Coronary artery (tissue), 2 donors: ENCODE data around the gene PTTG1IP2.

Experiments
- DNase-seq: peaks from one replicate; pipeline ENCODE4 v3.0.0-alpha.2; 2017; ENCODE audit warnings: low spot score
- H3K27ac ChIP-seq, 2 donors: fragments of 200-600 bp; sonication (generic); one replicate each; pipeline ENCODE4 v1.5.1; 2016 to 2019
- H3K4me3 ChIP-seq: fragments of 200-600 bp; sonication (generic); 2 replicates; pipeline ENCODE4 v1.5.1; 2016; ENCODE audit warnings: mild to moderate bottlenecking, moderate library complexity
- TF ChIP-seq, protein P1 (sequence below): fragments of 200-600 bp; sonication (generic); IDR thresholded peaks from one replicate; pipeline ENCODE4 v1.5.1; 2019; ENCODE audit warnings: antibody characterized with exemption

Gene PTTG1IP2

DNA sequence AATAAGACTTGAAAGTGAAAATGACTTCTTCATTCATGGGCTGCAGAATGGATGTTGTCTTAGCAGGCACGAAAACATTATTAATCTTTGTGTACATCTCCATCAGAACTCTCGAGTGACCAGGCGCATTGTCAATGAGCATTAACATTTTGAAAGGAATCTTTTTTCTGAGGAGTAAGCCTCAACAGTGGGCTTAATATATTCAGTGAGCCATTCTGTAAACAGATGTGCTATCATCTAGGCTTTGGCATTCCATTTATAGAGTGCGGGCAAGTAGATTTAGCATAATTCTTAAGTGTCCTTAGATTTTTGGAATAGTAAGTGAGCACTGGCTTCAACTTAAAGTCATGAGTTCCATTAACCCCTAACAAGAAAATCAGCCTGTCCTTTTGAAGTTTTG is 33.1 kb downstream of the PTTG1IP2 start:
- DNase-seq: no peak
- TF ChIP-seq, protein P1, sequence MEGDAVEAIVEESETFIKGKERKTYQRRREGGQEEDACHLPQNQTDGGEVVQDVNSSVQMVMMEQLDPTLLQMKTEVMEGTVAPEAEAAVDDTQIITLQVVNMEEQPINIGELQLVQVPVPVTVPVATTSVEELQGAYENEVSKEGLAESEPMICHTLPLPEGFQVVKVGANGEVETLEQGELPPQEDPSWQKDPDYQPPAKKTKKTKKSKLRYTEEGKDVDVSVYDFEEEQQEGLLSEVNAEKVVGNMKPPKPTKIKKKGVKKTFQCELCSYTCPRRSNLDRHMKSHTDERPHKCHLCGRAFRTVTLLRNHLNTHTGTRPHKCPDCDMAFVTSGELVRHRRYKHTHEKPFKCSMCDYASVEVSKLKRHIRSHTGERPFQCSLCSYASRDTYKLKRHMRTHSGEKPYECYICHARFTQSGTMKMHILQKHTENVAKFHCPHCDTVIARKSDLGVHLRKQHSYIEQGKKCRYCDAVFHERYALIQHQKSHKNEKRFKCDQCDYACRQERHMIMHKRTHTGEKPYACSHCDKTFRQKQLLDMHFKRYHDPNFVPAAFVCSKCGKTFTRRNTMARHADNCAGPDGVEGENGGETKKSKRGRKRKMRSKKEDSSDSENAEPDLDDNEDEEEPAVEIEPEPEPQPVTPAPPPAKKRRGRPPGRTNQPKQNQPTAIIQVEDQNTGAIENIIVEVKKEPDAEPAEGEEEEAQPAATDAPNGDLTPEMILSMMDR: no peak
- Histone ChIP-seq H3K27ac (no peak overlapping the region), H3K4me3 (no peak overlapping the region)

DNA sequence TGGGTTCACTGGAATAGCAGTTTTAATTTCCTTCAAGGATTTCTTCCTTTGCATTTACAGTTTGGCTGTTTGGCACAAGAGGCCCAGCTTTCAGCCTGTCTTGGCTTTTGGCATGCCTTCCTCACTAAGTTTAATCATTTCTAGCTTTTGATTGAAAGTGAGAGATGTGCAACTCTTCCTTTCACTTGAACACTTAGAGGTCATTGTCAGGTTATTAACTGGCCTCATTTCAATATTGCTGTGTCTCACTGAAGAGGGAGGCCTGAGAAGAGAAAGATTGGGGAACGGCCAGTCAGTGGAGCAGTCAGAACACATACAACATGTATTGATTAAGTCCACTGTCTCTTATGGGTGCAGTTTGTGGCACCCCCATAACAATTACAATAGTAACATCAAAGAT is 33.9 kb downstream of the PTTG1IP2 start:
- Histone ChIP-seq H3K27ac (no peak overlapping the region), H3K4me3 (no peak overlapping the region)
- DNase-seq: no peak
- TF ChIP-seq, protein P1: no peak

GRCh38 chr7:90507692-90508091 is 38.3 kb downstream of the PTTG1IP2 start:
- no peak overlapping the region for H3K27ac ChIP-seq
- no peak overlapping the region for H3K4me3 ChIP-seq
- DNase-seq: no peak
- TF ChIP-seq, protein P1: no peak

GRCh38 chr7:90511776-90512175 is 42.3 kb downstream of the PTTG1IP2 start:
- DNase-seq: no peak
- H3K4me3 ChIP-seq: no peak overlapping the region
- H3K27ac ChIP-seq: no peak overlapping the region
- TF ChIP-seq, protein P1: no peak

DNA sequence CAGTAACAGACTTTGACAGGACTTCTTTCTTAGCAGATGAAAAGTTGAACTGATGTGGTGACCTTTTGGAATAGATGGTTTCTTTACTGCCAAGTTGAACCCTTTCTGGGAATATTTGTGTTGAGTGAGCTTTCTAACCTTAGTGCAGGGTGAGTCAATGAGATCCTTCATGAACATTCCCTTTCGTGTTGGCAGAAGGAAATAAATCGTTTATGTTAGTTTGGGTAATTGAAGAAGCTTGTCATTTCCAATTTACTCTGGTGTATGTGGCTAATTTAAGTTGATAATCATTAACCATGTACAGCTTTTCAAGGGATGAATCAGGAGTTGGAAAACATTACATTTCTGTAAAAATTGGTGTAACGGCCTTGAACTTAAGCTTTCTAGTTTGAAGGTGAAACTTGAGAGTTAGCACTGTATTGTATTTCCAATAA is 43.4 kb downstream of the PTTG1IP2 start:
- no peak for DNase-seq

GRCh38 chr7:90516257-90516656 is 46.8 kb downstream of the PTTG1IP2 start:
- TF ChIP-seq, protein P1: no peak

More for the DNA sequence above, 43.4 kb downstream of the PTTG1IP2 start:
- Histone ChIP-seq H3K27ac (no peak overlapping the region), H3K4me3 (no peak overlapping the region)
- TF ChIP-seq, protein P1: no peak

DNA sequence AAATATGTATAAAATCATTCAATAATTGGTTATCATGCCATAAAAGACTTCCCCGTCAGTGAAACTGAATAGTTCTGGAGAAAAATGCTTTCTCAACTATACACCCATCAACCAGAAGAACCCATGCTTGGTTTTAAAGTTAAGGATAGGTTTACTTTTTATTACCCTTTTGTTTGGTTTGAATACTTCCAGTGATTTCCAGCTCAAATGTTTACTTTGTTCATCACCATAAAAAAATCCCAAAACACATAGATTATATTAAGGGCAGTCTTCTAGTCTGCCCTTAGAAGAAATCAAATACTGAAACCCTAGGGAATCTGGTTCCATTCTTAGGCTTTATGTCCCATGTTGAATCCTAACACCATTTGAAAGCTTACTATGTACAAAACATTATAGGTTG is 49.2 kb downstream of the PTTG1IP2 start:
- TF ChIP-seq, protein P1: no peak
- no peak overlapping the region for H3K27ac ChIP-seq

More at GRCh38 chr7:90516257-90516656, 46.8 kb downstream of the PTTG1IP2 start:
- Histone ChIP-seq H3K27ac (no peak overlapping the region), H3K4me3 (no peak overlapping the region)
- DNase-seq: no peak

More for the DNA sequence above, 49.2 kb downstream of the PTTG1IP2 start:
- no peak for DNase-seq
- no peak overlapping the region for H3K4me3 ChIP-seq
